Testis (tissue), 2 donors: ENCODE measurements around the gene NOXRED1.

Experiments used
- POLR2A ChIP-seq: fragments of 450-650 bp; IDR thresholded peaks from one replicate; pipeline ENCODE4 v1.6.1; 2017; ENCODE audit warnings: antibody characterized with exemption, mild to moderate bottlenecking, moderate library complexity
- TF ChIP-seq, protein P1 (sequence below), 3 experiments: fragments of 450-650 bp in 2 of 3; fragments of 200-600 bp in 1 of 3; sonication (generic) in 1 of 3; IDR thresholded peaks; one replicate each; pipeline ENCODE4 v1.5.1; 2016 to 2019; ENCODE audit warnings: antibody characterized with exemption in 3 of 3, mild to moderate bottlenecking in 2 of 3, moderate library complexity in 1 of 3

DNA sequence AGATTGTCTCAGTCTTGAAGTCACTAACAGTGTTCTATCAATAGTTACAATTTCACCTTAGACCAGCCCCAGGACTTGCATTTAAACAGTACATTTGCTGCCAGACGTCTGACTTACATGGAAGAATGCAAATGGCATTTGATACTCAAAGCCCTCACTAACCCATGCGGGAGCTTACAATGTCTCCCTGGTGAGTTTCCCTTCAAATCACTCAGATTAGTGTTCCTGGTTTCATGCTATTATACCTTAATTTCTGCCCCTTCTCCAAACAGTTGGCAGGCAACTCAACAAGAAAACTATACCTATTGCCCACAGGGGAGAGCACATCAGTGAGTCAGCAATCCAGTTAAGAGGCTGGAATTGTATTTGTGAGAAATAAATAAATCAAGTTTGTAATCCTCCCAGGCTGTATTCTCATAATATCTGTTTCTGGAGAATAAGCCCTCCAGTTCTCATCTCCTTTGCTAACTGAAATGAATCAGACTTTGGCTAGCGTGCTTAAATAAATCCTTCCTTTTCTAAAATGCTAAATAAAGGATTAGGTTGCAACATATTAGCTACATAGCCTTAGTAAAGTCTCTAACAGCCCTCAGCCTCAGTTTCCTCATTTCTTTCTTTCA, 78.8 kb downstream of the NOXRED1 start:
- TF ChIP-seq, protein P1, sequence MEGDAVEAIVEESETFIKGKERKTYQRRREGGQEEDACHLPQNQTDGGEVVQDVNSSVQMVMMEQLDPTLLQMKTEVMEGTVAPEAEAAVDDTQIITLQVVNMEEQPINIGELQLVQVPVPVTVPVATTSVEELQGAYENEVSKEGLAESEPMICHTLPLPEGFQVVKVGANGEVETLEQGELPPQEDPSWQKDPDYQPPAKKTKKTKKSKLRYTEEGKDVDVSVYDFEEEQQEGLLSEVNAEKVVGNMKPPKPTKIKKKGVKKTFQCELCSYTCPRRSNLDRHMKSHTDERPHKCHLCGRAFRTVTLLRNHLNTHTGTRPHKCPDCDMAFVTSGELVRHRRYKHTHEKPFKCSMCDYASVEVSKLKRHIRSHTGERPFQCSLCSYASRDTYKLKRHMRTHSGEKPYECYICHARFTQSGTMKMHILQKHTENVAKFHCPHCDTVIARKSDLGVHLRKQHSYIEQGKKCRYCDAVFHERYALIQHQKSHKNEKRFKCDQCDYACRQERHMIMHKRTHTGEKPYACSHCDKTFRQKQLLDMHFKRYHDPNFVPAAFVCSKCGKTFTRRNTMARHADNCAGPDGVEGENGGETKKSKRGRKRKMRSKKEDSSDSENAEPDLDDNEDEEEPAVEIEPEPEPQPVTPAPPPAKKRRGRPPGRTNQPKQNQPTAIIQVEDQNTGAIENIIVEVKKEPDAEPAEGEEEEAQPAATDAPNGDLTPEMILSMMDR (IDR thresholded peaks at IDR 0.05) = no peak
- TF ChIP-seq POLR2A = no peak
